ENCODE results near the gene ZFYVE9. TPM values are rescaled to one million over a fixed set of nuclear protein-coding genes. Genes with fewer than 3 reads are reported as not detected.
"Not testable (repeated sequence)": the region's sequence is repeated elsewhere in the genome, so short reads cannot be mapped to it uniquely, and the experiment has no call there.

ZFYVE9 gene, protein sequence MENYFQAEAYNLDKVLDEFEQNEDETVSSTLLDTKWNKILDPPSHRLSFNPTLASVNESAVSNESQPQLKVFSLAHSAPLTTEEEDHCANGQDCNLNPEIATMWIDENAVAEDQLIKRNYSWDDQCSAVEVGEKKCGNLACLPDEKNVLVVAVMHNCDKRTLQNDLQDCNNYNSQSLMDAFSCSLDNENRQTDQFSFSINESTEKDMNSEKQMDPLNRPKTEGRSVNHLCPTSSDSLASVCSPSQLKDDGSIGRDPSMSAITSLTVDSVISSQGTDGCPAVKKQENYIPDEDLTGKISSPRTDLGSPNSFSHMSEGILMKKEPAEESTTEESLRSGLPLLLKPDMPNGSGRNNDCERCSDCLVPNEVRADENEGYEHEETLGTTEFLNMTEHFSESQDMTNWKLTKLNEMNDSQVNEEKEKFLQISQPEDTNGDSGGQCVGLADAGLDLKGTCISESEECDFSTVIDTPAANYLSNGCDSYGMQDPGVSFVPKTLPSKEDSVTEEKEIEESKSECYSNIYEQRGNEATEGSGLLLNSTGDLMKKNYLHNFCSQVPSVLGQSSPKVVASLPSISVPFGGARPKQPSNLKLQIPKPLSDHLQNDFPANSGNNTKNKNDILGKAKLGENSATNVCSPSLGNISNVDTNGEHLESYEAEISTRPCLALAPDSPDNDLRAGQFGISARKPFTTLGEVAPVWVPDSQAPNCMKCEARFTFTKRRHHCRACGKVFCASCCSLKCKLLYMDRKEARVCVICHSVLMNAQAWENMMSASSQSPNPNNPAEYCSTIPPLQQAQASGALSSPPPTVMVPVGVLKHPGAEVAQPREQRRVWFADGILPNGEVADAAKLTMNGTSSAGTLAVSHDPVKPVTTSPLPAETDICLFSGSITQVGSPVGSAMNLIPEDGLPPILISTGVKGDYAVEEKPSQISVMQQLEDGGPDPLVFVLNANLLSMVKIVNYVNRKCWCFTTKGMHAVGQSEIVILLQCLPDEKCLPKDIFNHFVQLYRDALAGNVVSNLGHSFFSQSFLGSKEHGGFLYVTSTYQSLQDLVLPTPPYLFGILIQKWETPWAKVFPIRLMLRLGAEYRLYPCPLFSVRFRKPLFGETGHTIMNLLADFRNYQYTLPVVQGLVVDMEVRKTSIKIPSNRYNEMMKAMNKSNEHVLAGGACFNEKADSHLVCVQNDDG (N-terminal part only)
- 17.1 and 18.4 TPM in 2 replicates for total RNA-seq

DNA sequence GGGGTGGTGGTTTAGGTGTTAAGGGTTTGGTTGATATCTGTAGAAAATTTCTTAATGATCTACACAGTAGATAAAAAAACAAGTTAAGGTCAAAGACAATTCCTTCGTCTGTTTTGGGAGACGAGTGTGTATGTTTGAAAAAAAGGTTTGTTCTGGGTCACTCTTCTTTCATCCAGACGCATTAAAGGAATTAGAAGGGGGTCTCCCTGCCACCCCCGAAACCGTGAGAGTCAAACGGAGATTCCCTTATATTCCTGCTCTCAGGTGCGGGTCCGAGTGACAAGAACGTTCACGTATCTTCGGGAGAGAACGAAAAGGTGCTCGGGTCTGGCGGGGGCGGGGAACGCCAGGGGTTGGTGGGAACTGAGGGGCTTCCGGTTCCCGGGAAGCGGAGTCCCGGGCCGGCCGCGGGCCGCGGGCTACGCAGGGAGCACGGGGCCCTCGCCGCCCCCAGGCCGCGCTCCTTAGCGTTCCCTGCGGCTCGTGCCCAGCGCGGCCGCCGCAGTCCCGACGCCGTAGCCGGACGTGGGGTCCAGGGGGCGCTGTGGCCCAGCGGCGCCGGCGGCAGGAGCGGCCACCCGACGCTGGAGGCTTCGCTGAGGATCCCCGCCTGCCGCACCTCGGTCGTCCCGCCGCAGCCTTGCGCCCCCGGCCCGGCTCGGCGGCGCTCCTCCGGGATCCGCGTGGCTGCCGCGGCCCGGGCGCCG lies at the start of gene ZFYVE9:
Gene ZFYVE9, plus strand, starts transcription at position 577 of the 707 bp plus-strand sequence. CDS start 91,118 bp downstream, outside the sequence.
- no peak for DNase-seq (ENCODE audit: low read depth)
- TF ChIP-seq, protein P1, sequence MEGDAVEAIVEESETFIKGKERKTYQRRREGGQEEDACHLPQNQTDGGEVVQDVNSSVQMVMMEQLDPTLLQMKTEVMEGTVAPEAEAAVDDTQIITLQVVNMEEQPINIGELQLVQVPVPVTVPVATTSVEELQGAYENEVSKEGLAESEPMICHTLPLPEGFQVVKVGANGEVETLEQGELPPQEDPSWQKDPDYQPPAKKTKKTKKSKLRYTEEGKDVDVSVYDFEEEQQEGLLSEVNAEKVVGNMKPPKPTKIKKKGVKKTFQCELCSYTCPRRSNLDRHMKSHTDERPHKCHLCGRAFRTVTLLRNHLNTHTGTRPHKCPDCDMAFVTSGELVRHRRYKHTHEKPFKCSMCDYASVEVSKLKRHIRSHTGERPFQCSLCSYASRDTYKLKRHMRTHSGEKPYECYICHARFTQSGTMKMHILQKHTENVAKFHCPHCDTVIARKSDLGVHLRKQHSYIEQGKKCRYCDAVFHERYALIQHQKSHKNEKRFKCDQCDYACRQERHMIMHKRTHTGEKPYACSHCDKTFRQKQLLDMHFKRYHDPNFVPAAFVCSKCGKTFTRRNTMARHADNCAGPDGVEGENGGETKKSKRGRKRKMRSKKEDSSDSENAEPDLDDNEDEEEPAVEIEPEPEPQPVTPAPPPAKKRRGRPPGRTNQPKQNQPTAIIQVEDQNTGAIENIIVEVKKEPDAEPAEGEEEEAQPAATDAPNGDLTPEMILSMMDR (IDR thresholded peaks at IDR 0.05; ENCODE audit: insufficient read depth, low read length, poor library complexity, severe bottlenecking): peak; percentile 10
- Histone ChIP-seq H3K36me3 (ENCODE audit: control insufficient read depth, insufficient read depth, low read length) (no peaks in the 10 kb centered on the region), H3K27me3 (ENCODE audit: control insufficient read depth, insufficient read depth, low read length) (no peaks in the 10 kb centered on the region), H3K4me3 (ENCODE audit: low read depth, low read length) (peak within 1 kb of the TSS; percentile 88)

DNA sequence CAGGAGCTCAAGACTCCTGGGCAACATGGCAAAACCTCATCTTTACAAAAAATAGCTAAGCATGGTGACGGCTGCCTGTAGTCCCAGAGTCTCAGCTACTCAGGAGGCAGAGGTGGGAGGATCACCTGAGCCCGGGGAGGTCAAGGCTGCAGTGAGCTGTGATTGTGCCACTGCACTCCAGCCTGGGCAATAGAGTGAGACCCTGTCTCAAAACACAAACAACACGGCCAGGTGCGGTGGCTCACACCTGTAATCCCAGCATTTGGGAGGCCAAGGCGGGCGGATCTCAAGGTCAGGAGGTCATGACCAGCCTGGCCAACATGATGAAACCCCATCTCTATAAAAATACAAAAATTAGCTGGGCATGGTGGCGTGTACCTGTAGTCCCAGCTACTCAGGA lies 47.6 kb upstream of the ZFYVE9 start:
- H3K36me3 ChIP-seq (ENCODE audit: control insufficient read depth, insufficient read depth, low read length); H3K27me3 ChIP-seq (ENCODE audit: control insufficient read depth, insufficient read depth, low read length); DNase-seq (ENCODE audit: low read depth); H3K4me3 ChIP-seq (ENCODE audit: low read depth, low read length): not testable (repeated sequence)

- Histone ChIP-seq H3K4me3 (ENCODE audit: low read depth, low read length) (no peak overlapping the region), H3K27me3 (ENCODE audit: control insufficient read depth, insufficient read depth, low read length) (no peaks in the 10 kb centered on the region), H3K36me3 (ENCODE audit: control insufficient read depth, insufficient read depth, low read length) (no peaks in the 10 kb centered on the region)
- TF ChIP-seq, protein P1 (IDR thresholded peaks at IDR 0.05; ENCODE audit: insufficient read depth, low read length, poor library complexity, severe bottlenecking): no peak
- DNase-seq (ENCODE audit: low read depth): no peak
These were observed 45.7 kb upstream of the ZFYVE9 start for GRCh38 chr1:52096216-52096615.

GRCh38 chr1:52098139-52098871 lies 43.6 kb upstream of the ZFYVE9 start:
- Histone ChIP-seq H3K36me3 (ENCODE audit: control insufficient read depth, insufficient read depth, low read length) (no peaks in the 10 kb centered on the region), H3K27me3 (ENCODE audit: control insufficient read depth, insufficient read depth, low read length) (no peaks in the 10 kb centered on the region), H3K4me3 (ENCODE audit: low read depth, low read length) (no peak overlapping the region)
- DNase-seq (ENCODE audit: low read depth): no peak
- TF ChIP-seq, protein P1 (IDR thresholded peaks at IDR 0.05; ENCODE audit: insufficient read depth, low read length, poor library complexity, severe bottlenecking): no peak

- TF ChIP-seq, protein P1 (IDR thresholded peaks at IDR 0.05; ENCODE audit: insufficient read depth, low read length, poor library complexity, severe bottlenecking): no peak
- Histone ChIP-seq H3K36me3 (ENCODE audit: control insufficient read depth, insufficient read depth, low read length) (no peaks in the 10 kb centered on the region), H3K4me3 (ENCODE audit: low read depth, low read length) (no peak overlapping the region), H3K27me3 (ENCODE audit: control insufficient read depth, insufficient read depth, low read length) (no peaks in the 10 kb centered on the region)
- no peak for DNase-seq (ENCODE audit: low read depth)
These were observed 39.4 kb upstream of the ZFYVE9 start for GRCh38 chr1:52102336-52103013.
